ENCODE results near the gene STXBP5L.
"Not testable (repeated sequence)": the region's sequence is repeated elsewhere in the genome, so short reads cannot be mapped to it uniquely, and the experiment has no call there.

The STXBP5L gene

DNA sequence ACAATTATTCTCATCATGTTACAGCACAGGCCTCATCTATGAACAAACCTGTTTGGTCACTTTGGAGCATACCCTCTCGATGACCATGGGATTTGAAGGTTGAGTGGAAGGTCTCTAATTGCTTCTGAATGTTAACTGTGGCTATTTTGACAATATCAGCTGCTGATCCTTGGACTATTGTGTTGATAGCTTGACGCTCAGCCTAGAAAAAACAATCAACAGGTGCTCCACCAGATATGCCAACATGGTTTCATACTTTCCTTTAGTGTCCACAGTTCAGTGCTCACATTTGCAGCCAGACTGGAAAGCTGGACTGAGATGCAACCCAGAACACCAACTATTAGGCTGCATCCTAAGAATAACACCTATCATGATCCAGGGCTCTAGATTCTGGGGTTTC lies 528.1 kb downstream of the STXBP5L start:
- no peak for DNase-seq

DNA sequence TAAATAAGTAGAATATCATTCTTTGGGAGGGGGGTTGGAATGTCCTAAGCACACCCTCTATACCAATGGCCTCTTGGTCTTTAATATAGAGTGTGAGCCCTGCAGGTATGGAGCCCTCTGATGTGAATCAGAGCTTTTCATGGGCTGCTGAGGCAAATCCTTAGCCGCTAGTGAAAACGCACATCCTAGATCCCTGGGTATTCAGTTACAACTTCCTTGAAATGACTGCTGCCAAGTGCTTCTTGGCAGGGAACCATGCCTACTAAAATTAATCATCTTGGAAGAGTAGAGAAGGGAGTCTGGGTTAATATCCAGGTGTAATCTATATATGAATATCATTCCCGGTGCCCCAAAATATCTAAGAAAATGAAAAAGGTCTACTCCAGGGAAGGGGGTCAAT lies 528.6 kb downstream of the STXBP5L start:
- no peak for DNase-seq

DNA sequence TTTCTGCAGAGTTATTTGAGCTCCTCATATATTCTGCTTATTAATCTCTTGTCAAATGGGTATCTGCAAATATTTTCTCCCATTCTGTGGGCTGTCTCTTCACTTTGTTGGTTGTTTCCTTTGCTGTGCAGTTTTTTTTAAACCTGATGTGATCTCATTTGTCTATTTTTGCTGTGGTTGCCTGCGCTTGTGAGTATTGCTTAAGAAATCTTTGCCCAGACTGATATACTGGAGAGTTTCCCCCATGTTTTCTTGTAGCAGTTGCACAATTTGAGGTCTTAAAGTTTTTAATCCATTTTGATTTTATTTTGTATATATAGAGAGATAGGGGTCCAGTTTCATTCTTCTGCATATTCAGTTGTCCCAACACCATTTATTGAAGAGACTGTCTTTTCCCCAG lies 535.5 kb downstream of the STXBP5L start:
- no peak for DNase-seq

DNA sequence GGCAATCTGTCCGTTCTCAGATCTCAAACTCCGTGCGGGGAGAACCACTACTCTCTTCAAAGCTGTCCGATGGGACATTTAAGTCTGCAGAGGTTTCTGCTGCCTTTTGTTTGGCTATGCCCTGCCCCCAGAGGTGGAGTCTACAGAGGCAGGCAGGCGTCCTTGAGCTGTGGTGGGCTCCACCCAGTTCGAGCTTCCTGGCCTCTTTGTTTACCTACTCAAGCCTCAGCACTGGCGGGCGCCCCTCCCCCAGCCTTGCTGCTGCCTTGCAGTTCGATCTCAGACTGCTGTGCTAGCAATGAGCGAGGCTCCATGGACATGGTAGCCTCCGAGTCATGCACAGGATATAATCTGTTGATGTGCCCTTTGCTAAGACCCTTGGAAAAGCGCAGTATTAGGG lies 543.7 kb downstream of the STXBP5L start:
- DNase-seq = not testable (repeated sequence)

DNA sequence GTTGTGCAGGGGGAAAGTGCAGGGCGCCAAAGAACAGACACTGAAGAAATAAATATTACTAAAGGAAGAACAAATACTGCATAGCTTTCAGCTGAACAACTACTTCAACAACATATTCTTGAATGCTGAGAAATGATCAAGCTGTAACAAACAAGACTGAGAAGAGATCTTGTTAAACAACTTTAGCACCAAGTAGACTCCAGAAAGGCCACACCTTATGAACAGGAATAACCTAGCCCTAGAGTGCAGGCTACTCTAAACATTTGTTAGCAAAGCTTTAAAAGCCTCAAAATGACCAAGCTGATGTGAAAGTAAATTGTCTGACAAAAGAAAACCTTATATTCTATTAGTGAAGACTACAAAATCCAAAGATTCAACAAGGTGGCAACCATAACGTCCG lies 554.6 kb downstream of the STXBP5L start:
- DNase-seq = no peak

DNA sequence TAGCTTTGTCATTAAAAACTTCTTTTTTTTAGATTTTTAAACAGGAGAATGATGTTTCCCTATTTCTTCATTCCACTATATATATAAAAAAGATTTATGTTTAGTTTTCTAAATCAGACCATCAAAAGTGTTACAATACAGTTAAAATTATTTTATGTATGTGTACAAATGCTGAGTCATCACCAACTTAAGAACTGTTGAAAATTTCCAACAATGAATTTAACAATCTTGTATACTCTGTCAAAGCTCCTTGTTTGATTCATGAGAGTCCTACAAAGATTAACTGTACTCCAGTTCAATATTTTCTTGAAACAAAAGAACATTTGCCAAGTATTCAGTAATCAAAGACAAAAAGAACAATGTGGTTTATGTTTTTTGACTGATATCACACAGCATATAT lies 555.7 kb downstream of the STXBP5L start:
- no peak for DNase-seq

DNA sequence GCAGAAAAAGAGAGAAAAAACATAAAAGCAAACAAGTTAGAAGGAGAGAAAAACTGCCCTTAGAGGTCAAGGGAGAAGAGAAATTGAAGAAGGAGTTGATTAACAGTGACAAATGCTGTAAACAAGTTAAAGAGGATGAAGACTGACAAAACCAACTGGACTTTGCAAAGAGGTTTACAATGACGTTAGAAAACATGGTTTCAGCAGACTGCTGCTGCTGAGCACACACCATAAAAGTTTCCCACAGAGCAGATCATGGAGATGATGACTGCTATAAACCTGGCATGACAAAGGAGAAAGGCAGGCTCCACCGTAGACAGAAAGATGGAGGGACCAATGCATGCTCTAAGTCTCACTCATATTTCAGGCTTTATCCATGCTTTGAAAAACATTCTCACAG lies 559.1 kb downstream of the STXBP5L start:
- DNase-seq = no peak

DNA sequence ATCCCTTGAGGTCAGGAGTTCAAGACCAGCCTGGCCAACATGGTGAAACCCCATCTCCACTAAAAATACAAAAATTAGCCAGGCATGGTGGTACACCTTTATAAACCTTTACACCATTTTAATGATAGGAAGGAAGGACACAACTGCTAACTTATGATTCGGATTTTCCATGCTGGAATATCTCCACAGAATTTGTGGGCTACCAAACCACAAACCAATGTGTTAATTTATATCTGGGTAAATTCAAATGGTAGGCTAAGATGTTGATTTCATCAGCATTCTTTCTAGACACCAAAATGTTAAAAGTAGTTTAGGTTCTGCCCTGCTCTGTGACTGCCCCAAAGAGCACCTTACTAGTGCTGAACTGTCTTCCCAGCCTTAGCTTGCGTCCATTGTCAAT lies 565.0 kb downstream of the STXBP5L start:
- DNase-seq = no peak
